DMS53 (cell line): ENCODE results near the gene HPD.
A peak's percentile ranks its signal among the peaks of the same experiment; 100 is the strongest.

Experiments used
- DNase-seq: peaks from one replicate; lab custom pipeline; 2025; lab: John Stamatoyannopoulos, UW

HPD gene

DNA sequence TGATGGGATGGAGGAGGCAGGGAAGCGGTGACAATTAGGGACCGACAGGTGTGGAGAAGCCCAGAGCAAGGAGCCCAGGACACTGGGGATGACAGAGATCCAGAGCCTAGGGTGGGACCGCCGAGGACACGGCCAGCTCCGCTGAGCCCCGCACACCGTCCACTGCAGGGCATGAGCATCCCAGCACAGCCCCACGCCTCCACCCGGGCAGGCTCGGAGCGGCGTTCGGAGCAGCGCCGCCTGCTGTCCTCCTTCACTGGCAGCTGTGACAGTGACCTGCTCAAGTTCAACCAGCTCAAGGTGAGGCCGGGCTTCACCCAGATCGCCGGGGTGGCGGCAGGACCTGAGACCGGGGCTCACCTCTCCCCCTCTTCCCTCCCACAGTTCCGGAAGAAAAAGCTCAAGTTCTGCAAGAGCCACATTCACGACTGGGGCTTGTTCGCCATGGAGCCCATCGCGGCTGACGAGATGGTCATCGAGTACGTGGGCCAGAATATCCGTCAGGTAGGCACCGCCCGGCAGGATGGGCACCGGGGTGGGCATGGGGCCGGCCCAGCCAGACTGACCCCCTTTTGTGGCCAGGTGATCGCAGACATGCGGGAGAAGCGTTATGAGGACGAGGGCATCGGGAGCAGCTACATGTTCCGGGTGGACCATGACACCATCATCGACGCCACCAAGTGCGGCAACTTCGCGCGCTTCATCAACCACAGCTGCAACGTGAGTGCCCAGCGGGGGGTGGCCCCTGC is 31.1 kb downstream of the HPD start:
- DNase-seq: no peak

DNA sequence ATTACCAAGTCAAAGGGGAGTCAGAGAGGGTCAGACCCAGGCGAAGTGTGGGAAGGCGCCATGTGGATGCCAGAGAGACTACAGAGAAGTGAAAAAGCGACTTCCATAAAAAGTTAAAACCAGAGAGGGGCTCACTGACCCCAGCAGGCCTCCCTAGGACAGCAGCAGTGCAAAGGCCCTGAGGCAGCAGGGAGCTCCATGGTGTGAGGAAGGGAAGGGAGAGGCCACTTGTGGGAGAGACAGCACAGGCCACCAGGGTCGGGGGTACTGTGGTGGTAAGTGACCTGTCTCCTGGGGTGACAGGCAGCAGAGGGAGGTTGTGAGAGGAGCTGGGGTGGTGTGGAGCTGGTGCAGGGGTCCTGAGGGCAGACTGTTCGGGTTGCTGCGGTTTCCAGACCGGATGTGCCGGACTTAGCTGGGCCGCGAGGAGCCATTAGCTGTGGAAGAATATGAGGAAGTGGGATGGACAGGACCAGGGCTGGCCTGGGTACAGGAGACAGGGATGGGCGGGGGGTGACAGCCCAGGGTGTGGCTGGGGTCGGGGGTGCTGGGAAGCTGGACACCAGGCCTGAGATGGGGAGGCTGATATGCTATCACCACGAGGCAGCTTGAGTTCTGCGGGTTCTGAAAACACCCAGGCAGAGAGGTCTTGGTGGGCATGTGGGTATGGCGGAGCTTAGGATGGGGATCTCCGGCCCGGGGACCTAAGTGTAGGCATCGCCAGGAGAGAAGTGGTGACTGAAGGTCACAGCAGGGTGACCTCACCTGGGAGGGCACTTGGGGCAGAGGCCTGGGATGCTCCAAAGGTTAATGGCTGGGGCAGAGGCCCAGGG is 32.1 kb downstream of the HPD start:
- no peak for DNase-seq

DNA sequence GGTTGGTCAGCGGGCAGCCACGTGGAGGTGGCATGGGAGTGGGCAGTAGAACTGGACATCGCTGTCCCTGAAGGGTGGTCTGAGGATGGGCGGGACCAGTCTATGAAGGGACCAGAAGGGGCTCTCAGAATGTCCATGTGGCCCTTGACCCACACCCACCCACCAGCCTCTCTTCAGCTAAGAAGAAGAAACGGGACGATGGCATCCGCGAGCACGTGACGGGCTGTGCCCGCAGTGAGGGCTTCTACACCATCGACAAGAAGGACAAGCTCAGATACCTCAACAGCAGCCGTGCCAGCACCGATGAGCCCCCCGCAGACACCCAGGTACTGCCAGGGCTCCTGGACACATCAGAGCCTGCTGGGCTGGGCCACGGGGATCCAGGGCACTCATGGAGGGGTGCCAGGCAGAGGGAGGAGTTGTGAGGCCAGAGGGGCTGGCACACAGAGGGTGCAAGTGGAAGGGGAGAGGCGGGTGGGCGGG is 33.6 kb downstream of the HPD start:
- no peak for DNase-seq

- no peak for DNase-seq
Observed at GRCh38 chr12:121823727-121824115, 34.9 kb downstream of the HPD start.

DNA sequence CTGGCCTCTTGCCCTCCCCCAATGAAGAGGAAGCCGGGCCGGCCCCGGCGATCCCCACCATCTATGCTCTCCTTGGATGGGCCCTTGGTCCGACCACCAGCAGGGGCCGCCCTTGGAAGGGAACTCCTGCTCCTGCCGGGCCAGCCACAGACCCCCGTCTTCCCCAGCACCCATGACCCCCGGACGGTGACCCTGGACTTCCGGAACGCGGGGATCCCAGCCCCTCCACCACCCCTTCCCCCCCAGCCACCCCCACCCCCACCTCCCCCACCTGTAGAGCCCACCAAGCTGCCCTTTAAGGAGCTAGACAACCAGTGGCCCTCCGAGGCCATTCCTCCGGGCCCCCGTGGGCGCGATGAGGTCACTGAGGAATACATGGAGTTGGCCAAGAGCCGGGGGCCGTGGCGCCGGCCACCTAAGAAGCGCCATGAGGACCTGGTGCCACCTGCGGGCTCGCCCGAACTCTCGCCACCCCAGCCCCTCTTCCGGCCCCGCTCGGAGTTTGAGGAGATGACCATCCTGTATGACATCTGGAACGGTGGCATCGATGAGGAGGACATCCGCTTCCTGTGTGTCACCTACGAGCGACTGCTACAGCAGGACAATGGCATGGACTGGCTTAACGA is 35.4 kb downstream of the HPD start:
- DNase-seq: no peak

DNA sequence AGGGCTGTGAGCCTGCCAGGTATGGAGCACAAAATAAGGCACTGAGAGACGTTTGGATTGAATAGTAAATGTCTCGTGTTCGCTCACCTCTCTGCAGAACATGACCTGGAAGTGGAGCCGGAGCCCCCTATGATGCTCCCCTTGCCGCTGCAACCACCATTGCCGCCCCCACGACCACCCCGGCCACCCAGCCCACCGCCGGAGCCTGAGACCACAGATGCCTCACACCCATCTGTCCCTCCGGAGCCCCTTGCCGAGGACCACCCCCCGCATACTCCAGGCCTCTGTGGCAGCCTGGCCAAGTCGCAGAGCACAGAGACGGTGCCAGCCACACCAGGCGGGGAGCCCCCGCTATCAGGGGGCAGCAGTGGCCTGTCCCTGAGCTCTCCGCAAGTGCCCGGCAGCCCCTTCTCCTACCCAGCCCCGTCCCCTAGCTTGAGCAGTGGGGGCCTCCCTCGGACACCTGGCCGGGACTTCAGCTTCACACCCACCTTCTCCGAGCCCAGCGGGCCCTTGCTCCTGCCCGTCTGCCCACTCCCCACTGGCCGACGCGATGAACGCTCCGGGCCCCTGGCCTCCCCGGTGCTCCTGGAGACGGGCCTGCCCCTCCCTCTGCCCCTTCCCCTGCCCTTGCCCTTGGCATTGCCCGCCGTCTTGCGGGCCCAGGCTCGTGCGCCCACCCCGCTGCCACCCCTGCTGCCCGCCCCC is 36.1 kb downstream of the HPD start:
- DNase-seq: no peak

- no peak for DNase-seq
Observed at GRCh38 chr12:121820056-121820455, 38.6 kb downstream of the HPD start.

GRCh38 chr12:121819212-121819949 is 39.3 kb downstream of the HPD start:
- no peak for DNase-seq

DNA sequence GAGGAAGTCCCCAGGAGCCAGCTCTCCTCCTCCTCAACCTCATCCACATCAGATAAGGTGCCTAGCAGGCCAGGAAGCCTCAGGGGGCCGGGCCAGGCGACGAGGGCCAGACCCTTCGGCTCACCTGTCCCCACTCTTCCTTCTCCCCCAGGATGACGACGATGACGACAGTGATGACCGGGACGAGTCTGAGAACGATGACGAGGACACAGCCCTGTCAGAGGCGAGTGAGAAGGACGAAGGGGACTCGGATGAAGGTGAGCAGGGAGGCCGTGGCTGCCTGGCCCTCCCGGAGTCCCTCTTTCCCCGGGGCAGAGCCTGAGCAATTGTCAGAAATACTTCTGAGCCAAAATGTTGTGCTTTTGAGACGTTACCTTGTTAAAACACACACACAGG is 41.0 kb downstream of the HPD start:
- DNase-seq: no peak

DNA sequence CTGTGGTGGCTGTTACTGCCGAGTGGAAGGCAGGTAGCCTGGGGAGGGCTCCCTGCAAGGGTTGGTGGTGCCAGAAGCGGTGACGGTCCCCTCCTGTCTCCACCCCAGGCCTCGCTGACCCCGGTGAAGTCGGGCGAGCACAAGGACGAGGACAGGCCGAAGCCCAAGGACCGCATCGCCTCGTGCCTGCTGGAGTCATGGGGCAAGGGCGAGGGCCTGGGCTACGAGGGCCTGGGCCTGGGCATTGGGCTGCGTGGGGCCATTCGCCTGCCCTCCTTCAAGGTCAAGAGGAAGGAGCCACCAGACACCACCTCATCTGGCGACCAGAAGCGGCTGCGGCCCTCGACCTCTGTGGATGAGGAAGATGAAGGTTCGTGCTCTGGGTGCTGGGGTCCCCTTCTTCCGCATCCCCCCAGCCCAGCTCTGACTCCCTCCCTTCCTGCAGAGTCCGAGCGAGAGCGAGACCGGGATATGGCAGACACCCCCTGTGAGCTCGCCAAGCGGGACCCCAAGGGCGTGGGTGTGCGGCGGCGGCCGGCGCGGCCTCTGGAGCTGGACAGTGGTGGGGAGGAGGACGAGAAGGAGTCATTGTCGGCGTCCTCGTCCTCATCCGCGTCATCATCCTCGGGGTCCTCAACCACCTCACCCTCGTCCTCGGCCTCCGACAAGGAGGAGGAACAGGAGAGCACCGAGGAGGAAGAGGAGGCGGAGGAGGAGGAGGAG is 41.6 kb downstream of the HPD start:
- DNase-seq: no peak

GRCh38 chr12:121815263-121815662 is 43.4 kb downstream of the HPD start:
- DNase-seq: no peak

DNA sequence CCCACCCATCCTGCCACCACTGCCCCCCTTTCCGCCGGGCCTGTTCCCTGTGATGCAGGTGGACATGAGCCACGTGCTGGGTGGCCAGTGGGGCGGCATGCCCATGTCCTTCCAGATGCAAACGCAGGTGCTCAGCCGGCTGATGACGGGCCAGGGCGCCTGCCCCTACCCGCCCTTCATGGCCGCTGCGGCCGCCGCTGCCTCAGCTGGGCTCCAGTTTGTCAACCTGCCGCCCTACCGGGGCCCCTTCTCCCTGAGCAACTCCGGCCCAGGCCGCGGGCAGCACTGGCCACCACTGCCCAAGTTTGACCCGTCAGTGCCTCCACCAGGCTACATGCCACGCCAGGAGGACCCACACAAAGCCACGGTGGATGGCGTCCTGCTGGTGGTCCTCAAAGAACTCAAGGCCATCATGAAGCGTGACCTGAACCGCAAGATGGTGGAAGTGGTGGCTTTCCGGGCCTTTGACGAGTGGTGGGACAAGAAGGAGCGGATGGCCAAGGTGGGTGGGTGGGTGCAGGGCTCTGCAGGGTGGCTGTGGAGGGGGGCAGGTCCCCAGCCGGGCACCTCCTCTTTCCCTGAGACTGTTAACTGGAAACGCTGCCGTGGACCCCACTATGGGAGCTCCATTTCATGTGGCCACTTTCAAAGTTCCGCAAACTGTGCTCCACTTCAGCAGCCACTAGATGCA is 44.1 kb downstream of the HPD start:
- DNase-seq: no peak

DNA sequence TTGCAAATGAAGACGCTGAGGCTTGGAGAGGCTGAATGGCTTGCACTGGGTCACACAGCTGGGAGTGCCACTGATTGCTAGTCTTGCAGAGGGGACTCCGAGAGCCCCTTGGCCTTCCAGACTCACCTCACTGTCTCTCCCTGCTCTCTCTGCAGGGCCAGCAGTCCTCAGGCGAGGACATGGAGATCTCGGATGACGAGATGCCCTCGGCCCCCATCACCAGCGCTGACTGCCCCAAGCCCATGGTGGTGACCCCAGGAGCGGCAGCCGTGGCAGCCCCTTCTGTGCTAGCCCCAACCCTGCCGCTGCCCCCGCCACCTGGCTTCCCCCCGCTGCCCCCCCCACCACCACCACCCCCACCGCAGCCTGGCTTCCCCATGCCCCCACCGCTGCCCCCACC is 44.7 kb downstream of the HPD start:
- no peak for DNase-seq

GRCh38 chr12:121812921-121813896 is 45.5 kb downstream of the HPD start:
- no peak for DNase-seq

GRCh38 chr12:121812320-121812871 is 46.3 kb downstream of the HPD start:
- peak; percentile 59 for DNase-seq

GRCh38 chr12:121811434-121812319 is 47.0 kb downstream of the HPD start:
- DNase-seq: peak; percentile 82

GRCh38 chr12:121810833-121811433 is 47.7 kb downstream of the HPD start:
- peak; percentile 21 for DNase-seq
